IPS DF 6.9 (cell line): ENCODE data around the gene CISD2.
"Not testable (repeated sequence)": the region's sequence is repeated elsewhere in the genome, so short reads cannot be mapped to it uniquely, and the experiment has no call there.

Experiments used
- DNase-seq: peaks from one replicate; pipeline ENCODE4 v3.0.0-alpha.2; 2013; ENCODE audit warnings: low read depth, low spot score
- H3K27ac ChIP-seq: one replicate; pipeline ENCODE4 v1.5.1; 2013; ENCODE audit warnings: low read length, control low read depth
- H3K27me3 ChIP-seq: 2 replicates; pipeline ENCODE4 v1.6.1; 2013; ENCODE audit warnings: mild to moderate bottlenecking, low read length; ENCODE audit not compliant: control insufficient read depth, insufficient read depth
- H3K36me3 ChIP-seq: 2 replicates; pipeline ENCODE4 v1.6.1; 2013; ENCODE audit warnings: low read length; ENCODE audit not compliant: control insufficient read depth, insufficient read depth
- H3K4me1 ChIP-seq: 2 replicates; pipeline ENCODE4 v1.6.1; 2013; ENCODE audit warnings: low read length; ENCODE audit not compliant: control insufficient read depth, insufficient read depth
- H3K4me3 ChIP-seq: 2 replicates; pipeline ENCODE4 v1.5.1; 2013; ENCODE audit warnings: mild to moderate bottlenecking, low read length
- H3K9me3 ChIP-seq: 2 replicates; pipeline ENCODE4 v1.6.1; 2013; ENCODE audit warnings: low read length, inconsistent platforms; ENCODE audit not compliant: control insufficient read depth, insufficient read depth
- WGBS: extraction: QIAGEN DNeasy Blood & Tissue Kit; methylation state at CpG from one replicate; pipeline ENCODE4 v1.1.7; 2013; ENCODE audit warnings: mixed read lengths, missing lambda C conversion rate; ENCODE audit not compliant: insufficient read length, insufficient coverage; 5-methylcytosine and 5-hydroxymethylcytosine counted together

The CISD2 gene

DNA sequence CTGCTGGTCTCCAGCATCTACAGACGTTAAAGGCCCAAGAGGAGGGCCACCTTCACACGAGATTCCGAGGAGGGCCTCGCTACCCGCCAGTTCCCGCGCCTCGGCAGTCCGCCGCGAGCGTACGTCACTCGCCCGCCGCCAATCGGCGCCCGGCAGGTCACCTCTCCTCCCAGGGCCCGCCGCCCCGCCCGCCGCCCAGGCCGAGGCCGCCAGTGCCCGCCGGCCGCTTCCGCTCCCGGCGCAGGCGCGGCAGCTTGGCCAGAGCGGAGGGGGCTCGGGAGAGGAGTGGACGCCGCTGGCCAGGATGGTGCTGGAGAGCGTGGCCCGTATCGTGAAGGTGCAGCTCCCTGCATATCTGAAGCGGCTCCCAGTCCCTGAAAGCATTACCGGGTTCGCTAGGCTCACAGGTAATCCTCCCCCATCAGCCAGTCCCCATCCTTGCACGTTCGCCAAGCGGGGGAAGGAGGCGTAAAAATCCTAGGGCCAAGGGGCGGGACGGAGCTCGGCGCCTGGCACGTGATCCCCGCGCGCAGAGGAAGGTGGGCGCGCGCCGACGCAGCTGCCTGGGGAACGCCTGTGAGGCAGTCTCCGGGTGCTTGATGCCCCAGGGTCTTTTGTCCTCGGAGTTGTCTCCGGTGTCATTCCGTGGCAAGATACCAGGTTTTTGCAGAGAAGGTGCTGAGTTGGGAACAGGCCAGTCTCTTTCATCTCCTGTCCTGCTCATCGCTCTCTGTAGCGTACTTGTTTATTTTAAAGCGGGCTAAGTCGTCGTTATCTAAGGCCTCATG lies at the start of gene CISD2:
Gene CISD2 (plus strand): TSS at position 212 of the 788 bp plus-strand sequence. CDS start 93 bp downstream, at position 305.
- peak; percentile 63 for DNase-seq
- no peaks in the 10 kb centered on the region for H3K4me1 ChIP-seq
- WGBS, result no CpG with 5 or more reads among the region's 71 CpGs

DNA sequence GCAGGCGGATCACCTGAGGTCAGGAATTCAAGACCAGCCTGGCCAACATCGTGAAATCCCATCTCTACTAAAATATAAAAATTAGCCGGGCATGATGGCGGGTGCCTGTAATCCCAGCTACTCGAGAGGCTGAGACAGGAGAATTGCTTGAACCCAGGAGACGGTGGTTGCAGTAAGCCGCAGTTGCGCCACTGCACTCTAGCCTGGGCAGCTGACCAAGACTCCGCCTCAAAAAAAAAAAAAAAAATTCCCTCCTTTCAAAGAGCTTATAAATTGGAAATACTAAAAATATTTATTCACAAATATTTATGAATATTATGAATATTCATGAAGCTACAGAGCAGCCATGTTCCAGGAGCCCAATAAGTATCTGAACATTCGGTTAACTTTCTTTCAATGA lies 49.7 kb upstream of the CISD2 start:
- H3K36me3 ChIP-seq, H3K9me3 ChIP-seq, DNase-seq, H3K4me3 ChIP-seq, H3K4me1 ChIP-seq, H3K27me3 ChIP-seq, H3K27ac ChIP-seq: not testable (repeated sequence)
- WGBS, result no CpG with 5 or more reads among the region's 10 CpGs

More for the DNA sequence above, at the start of gene CISD2:
- no peak within 1 kb of the TSS for H3K27ac ChIP-seq
- H3K27me3 ChIP-seq, result no peaks in the 10 kb centered on the region
- H3K4me3 ChIP-seq, result peak within 1 kb of the TSS; percentile 67
- no peaks in the 10 kb centered on the region for H3K9me3 ChIP-seq
- no peaks in the 10 kb centered on the region for H3K36me3 ChIP-seq

DNA sequence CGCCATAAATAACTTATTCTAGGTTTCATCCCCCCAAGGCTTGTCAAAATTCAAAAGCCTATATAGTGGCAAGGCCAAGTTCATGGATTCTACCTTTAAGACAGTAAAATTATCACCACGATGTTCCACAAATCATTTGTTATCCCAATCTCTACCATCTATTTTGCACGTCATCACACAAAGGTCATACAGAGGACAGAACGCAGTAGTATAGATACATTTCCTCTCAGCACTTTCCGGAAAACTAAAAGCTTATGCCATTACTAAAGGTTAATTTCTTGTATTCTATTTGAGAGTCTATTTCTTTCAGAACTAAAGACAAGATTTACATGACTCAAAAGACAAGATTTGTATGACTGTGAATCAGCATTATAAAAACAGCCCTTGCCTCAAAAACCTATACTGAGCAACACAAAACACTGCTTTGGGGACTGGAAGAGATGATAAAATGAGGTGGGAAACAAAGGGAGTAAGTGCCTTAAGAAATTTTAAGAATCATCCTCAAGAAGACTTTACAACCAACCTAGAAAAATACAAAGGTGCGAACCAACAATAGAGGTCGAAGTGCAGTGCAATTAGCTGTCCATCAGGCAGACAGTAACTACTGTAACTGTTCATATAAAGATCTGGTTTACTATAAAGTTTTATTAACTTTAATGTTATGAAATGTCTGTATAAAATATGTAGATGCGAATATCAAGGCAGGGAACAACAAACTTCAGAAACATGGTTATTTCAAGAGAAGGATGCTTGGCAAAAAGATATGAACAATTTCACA lies 49.0 kb upstream of the CISD2 start:
- no peak overlapping the region for H3K4me3 ChIP-seq
- H3K9me3 ChIP-seq, result no peaks in the 10 kb centered on the region
- no CpG with 5 or more reads among the region's 8 CpGs for WGBS
- no peaks in the 10 kb centered on the region; the same call in 1 of the 2 replicates for H3K4me1 ChIP-seq
- no peaks in the 10 kb centered on the region for H3K27me3 ChIP-seq
- no peak for DNase-seq
- H3K36me3 ChIP-seq, result no peaks in the 10 kb centered on the region
- H3K27ac ChIP-seq, result no peak overlapping the region

GRCh38 chr4:102823464-102823863 lies 45.3 kb upstream of the CISD2 start:
- H3K27ac ChIP-seq, result no peak overlapping the region
- no peaks in the 10 kb centered on the region for H3K27me3 ChIP-seq
- no peaks in the 10 kb centered on the region for H3K9me3 ChIP-seq
- no CpG with 5 or more reads among the region's 4 CpGs for WGBS
- H3K4me3 ChIP-seq, result no peak overlapping the region
- H3K36me3 ChIP-seq, result no peaks in the 10 kb centered on the region
- DNase-seq, result no peak
- H3K4me1 ChIP-seq, result no peaks in the 10 kb centered on the region; the same call in 1 of the 2 replicates

DNA sequence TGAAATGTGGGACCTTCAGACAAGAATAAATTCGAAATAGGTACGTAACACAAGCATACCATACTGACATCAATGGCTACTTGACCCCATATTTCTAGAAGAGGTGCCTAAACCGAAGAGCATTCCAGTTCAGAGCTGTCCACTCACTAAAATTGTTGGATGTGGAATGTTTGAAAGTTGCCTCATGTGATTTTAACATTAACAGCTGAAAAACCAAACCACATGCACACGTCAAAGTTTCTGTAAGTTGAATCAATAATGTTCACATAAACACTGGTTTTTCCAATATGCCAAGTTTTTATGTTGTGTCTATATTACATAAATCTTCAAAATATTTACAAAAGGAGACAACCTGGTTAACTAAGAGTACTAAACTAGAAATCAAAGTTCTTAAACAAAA lies 44.9 kb upstream of the CISD2 start:
- H3K27me3 ChIP-seq, result no peaks in the 10 kb centered on the region
- H3K36me3 ChIP-seq, result no peaks in the 10 kb centered on the region
- H3K27ac ChIP-seq, result no peak overlapping the region
- no peaks in the 10 kb centered on the region; the same call in 1 of the 2 replicates for H3K4me1 ChIP-seq
- H3K4me3 ChIP-seq, result no peak overlapping the region
- no CpG with 5 or more reads among the region's 4 CpGs for WGBS
- H3K9me3 ChIP-seq, result no peaks in the 10 kb centered on the region
- DNase-seq, result no peak

DNA sequence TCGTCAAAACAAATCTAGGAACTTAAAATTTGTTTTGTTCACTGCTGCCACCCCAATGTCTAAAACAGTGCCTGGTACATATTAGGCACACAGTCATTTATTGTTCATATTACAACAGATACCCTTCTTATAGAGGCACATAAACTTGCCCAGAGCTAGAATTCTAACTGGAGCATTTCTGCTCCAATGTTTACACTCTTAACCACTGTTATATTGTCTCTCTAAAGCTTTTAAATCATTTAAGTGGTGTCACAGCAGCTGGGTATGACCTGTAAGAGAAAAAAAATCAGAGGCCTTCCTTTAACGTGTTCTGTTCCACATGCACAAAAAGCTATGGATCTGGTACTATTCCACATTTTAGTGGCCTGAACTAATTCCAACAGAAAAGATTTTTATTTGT lies 44.4 kb upstream of the CISD2 start:
- no peaks in the 10 kb centered on the region for H3K9me3 ChIP-seq
- no peaks in the 10 kb centered on the region; the same call in 1 of the 2 replicates for H3K4me1 ChIP-seq
- WGBS, result no CpG with 5 or more reads among the region's 2 CpGs
- no peaks in the 10 kb centered on the region for H3K27me3 ChIP-seq
- H3K4me3 ChIP-seq, result no peak overlapping the region
- DNase-seq, result no peak
- no peak overlapping the region for H3K27ac ChIP-seq
- no peaks in the 10 kb centered on the region for H3K36me3 ChIP-seq

- no peak for DNase-seq
- no CpG with 5 or more reads among the region's 23 CpGs for WGBS
Observed at GRCh38 chr4:102825261-102826091, 43.3 kb upstream of the CISD2 start.

GRCh38 chr4:102826105-102826889 lies 42.5 kb upstream of the CISD2 start:
- DNase-seq, result no peak
- Histone ChIP-seq H3K4me3 (peak overlapping the region; percentile 68), H3K36me3 (no peaks in the 10 kb centered on the region), H3K27me3 (no peaks in the 10 kb centered on the region), H3K27ac (no peak overlapping the region), H3K9me3 (no peaks in the 10 kb centered on the region), H3K4me1 (no peaks in the 10 kb centered on the region)
- no CpG with 5 or more reads among the region's 38 CpGs for WGBS

More at GRCh38 chr4:102825261-102826091, 43.3 kb upstream of the CISD2 start:
- Histone ChIP-seq H3K36me3 (no peaks in the 10 kb centered on the region), H3K27me3 (no peaks in the 10 kb centered on the region), H3K9me3 (no peaks in the 10 kb centered on the region), H3K27ac (no peak overlapping the region), H3K4me3 (peak overlapping the region; percentile 68; the same call in 1 of the 2 replicates), H3K4me1 (no peaks in the 10 kb centered on the region)

DNA sequence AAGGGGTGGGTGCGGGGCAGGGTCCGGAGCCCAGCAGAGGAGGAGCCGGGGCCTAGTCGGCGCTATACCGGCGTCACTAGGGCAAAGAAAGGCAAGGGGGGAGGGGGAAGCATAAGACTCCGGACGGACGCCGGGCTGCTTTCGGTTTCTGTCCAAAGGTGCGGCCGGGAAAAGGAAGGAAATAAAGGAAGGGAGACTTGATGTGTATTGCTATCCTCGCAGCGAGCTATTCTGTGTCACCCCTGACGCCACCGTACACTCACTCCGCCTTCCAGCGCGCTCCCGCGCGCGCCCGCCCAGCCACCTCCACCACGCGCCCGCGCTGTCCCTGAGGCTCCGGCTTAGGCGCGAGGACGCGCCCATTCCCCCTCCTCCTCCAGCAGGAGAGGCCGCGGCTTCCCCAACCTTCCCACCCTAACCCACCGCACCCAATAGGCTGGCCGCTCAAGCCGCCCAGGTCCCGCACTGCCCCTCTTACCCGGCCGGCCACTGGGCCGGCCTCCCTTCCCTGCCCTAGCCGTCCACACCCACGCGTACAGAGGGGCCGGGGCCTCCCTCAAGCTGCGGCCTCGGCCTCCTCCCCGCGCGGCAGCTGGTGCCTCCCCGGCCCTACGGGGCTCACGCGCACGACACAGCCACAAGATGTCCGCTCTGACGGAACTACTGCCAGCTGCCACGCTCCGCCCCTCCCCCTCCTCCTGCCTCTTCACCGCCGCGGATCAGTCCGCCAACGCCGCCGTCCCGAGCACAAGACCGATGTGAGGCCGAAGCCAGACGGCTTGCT lies 41.7 kb upstream of the CISD2 start, which contains the start of gene UBE2D3:
Gene UBE2D3 (minus strand): TSS at position 662 of the 784 bp plus-strand sequence. CDS start 1,043 bp downstream, outside the sequence.
- H3K27me3 ChIP-seq, result no peaks in the 10 kb centered on the region
- peak within 1 kb of the TSS; percentile 68 for H3K4me3 ChIP-seq
- H3K9me3 ChIP-seq, result no peaks in the 10 kb centered on the region
- no peaks in the 10 kb centered on the region for H3K36me3 ChIP-seq
- no peaks in the 10 kb centered on the region for H3K4me1 ChIP-seq
- DNase-seq, result no peak
- no CpG with 5 or more reads among the region's 73 CpGs for WGBS
- peak within 1 kb of the TSS; percentile 10 for H3K27ac ChIP-seq
